Natural killer cell (primary cell): Measurements from ENCODE around the gene RRAGA. TPM values are rescaled to one million over a fixed set of nuclear protein-coding genes. Genes with fewer than 3 reads are reported as not detected.
"Not testable (repeated sequence)": the region's sequence is repeated elsewhere in the genome, so short reads cannot be mapped to it uniquely, and the experiment has no call there.

ENCODE experiments used
- ATAC-seq, 3 donors: fragments of 150-1000 bp in 2 of 3; fragments of 200-7000 bp in 1 of 3; cut with Tn5 transposase; 1 replicate in 1 of 3; 2 replicates in 2 of 3; pipeline ENCODE4 v1.10.0; 2021; ENCODE audit warnings: mild to moderate bottlenecking in 2 of 3, moderate library complexity in 2 of 3
- DNase-seq, 2 donors: peaks; one replicate each; pipeline versions ENCODE4 v3.0.0 to v3.0.0-alpha.2; 2013 to 2021; ENCODE audit warnings: mixed read lengths in 1 of 2
- H3K27ac ChIP-seq: one replicate; pipeline ENCODE4 v1.5.1; 2013; ENCODE audit warnings: mild to moderate bottlenecking, low read length
- H3K27me3 ChIP-seq: one replicate; pipeline ENCODE4 v1.6.1; 2013; ENCODE audit warnings: low read length; ENCODE audit not compliant: control insufficient read depth, insufficient read depth
- H3K36me3 ChIP-seq: one replicate; pipeline ENCODE4 v1.6.1; 2013; ENCODE audit warnings: low read length; ENCODE audit not compliant: control insufficient read depth, insufficient read depth
- H3K4me1 ChIP-seq: one replicate; pipeline ENCODE4 v1.6.1; 2013; ENCODE audit warnings: low read length; ENCODE audit not compliant: control insufficient read depth, insufficient read depth
- H3K4me3 ChIP-seq: one replicate; pipeline ENCODE4 v1.5.1; 2013; ENCODE audit warnings: low read length
- H3K9me3 ChIP-seq: one replicate; pipeline ENCODE4 v1.6.1; 2013; ENCODE audit warnings: low read length; ENCODE audit not compliant: control insufficient read depth, insufficient read depth
- H3K27ac Mint-ChIP-seq, 2 donors: one replicate each; pipeline ENCODE4 v1.8.0; 2022; ENCODE audit warnings: mild to moderate bottlenecking in 2 of 2, mixed read lengths in 2 of 2, moderate library complexity in 1 of 2
- H3K27me3 Mint-ChIP-seq, 2 donors: one replicate each; pipeline ENCODE4 v1.8.0; 2022; ENCODE audit warnings: low read depth in 2 of 2, mixed read lengths in 2 of 2
- H3K36me3 Mint-ChIP-seq: one replicate; pipeline ENCODE4 v1.8.0; 2022; ENCODE audit warnings: mixed read lengths
- H3K4me1 Mint-ChIP-seq, 2 donors: one replicate each; pipeline ENCODE4 v1.8.0; 2022; ENCODE audit warnings: mixed read lengths in 2 of 2
- H3K4me3 Mint-ChIP-seq: one replicate; pipeline ENCODE4 v1.8.0; 2022; ENCODE audit warnings: mild to moderate bottlenecking, moderate library complexity, mixed read lengths
- H3K9me3 Mint-ChIP-seq, 2 donors: one replicate each; pipeline ENCODE4 v1.8.0; 2022; ENCODE audit warnings: mixed read lengths in 2 of 2
- WGBS: methylation state at CpG from one replicate; pipeline ENCODE4 v1.1.7; 2013; ENCODE audit warnings: missing lambda C conversion rate; ENCODE audit not compliant: insufficient coverage; 5-methylcytosine and 5-hydroxymethylcytosine counted together
- intact Hi-C: fragments of 100-400 bp; cut with micrococcal nuclease; formaldehyde crosslinking; loops from one replicate; pipeline ENCODE4 v1.14.2; 2022
- total RNA-seq, 4 donors: library from RNA; stranded (reverse); fragments of 120-200 nt in 1 of 4; gene quantifications; one replicate each; pipeline versions ENCODE4 v1.2.3 to v1.2.4, GENCODE V29; 2013 to 2022
- TF ChIP-seq, protein P1 (sequence below): fragments of 200-600 bp; IDR thresholded peaks from one replicate; pipeline ENCODE4 v1.8.0; 2022; ENCODE audit warnings: antibody characterized with exemption

Gene RRAGA
- total RNA-seq, 3 donors from 2014 or later (not counting 1 experiment from before 2014, with no cell fraction given), result 39.0 to 43.9 (median 41.5) TPM

GRCh38 chr9:19018201-19018600 is 31.0 kb upstream of the RRAGA start:
- no peak for DNase-seq
- TF ChIP-seq, protein P1, sequence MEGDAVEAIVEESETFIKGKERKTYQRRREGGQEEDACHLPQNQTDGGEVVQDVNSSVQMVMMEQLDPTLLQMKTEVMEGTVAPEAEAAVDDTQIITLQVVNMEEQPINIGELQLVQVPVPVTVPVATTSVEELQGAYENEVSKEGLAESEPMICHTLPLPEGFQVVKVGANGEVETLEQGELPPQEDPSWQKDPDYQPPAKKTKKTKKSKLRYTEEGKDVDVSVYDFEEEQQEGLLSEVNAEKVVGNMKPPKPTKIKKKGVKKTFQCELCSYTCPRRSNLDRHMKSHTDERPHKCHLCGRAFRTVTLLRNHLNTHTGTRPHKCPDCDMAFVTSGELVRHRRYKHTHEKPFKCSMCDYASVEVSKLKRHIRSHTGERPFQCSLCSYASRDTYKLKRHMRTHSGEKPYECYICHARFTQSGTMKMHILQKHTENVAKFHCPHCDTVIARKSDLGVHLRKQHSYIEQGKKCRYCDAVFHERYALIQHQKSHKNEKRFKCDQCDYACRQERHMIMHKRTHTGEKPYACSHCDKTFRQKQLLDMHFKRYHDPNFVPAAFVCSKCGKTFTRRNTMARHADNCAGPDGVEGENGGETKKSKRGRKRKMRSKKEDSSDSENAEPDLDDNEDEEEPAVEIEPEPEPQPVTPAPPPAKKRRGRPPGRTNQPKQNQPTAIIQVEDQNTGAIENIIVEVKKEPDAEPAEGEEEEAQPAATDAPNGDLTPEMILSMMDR, result no peak
- Mint-ChIP-seq H3K27me3 (peaks cover 0 to 3% of the 10 kb centered on the region in 2 donors), H3K4me3 (no peak overlapping the region), H3K36me3 (no peaks in the 10 kb centered on the region), H3K4me1 (no peaks in the 10 kb centered on the region), H3K9me3 (no peaks in the 10 kb centered on the region), H3K27ac (no peak overlapping the region)
- no peak for ATAC-seq
- Histone ChIP-seq H3K36me3 (no peaks in the 10 kb centered on the region), H3K4me3 (no peak overlapping the region), H3K4me1 (no peaks in the 10 kb centered on the region), H3K27ac (no peak overlapping the region), H3K27me3 (no peaks in the 10 kb centered on the region), H3K9me3 (no peaks in the 10 kb centered on the region)
- intact Hi-C loops, result no loop called here
- 32% methylated on average over 4 of the region's 4 CpGs for WGBS

DNA sequence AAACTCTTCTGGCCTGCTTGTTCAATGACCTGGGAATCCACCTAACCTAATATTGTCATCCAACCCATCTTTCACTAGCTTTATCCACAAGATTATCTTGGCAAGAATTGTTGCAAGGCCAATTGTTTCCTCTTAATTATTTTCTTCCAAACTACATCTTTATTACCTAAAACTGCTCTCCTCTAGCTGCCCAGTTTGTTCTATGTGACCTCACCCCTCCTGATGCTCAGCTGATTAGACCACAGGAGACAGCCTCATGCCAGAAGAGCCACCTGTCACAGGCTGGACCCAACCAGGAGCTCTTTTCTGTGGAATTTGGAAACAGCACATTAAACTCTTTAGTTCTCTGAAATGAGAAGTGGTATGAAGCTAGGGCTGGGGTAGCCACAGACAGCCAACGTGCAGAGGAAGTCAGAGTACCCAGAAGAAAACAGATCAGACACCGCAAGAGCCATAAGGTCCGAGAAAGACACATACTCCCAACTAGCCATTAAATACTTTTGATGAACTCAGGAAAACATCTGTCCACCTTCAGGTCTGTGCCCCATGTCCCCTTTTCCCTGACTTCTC is 28.3 kb upstream of the RRAGA start:
- Mint-ChIP-seq H3K9me3 (no peaks in the 10 kb centered on the region), H3K4me3 (no peak overlapping the region), H3K27ac (no peak overlapping the region), H3K27me3 (peaks cover 6 to 14% of the 10 kb centered on the region in 2 donors), H3K36me3 (no peaks in the 10 kb centered on the region), H3K4me1 (no peaks in the 10 kb centered on the region)
- ATAC-seq (no peak), DNase-seq (no peak)
- no peaks in the 10 kb centered on the region for H3K36me3 ChIP-seq
- 20% methylated on average over 3 of the region's 3 CpGs for WGBS
- no peak overlapping the region for H3K27ac ChIP-seq
- no peak overlapping the region for H3K4me3 ChIP-seq
- H3K27me3 ChIP-seq, result no peaks in the 10 kb centered on the region
- H3K4me1 ChIP-seq, result no peaks in the 10 kb centered on the region
- TF ChIP-seq, protein P1, result no peak
- intact Hi-C loops, result loop anchor here (10.0 kb wide), 1 partner anchor 766 kb away; no protein-coding TSS in a partner anchor
- no peaks in the 10 kb centered on the region for H3K9me3 ChIP-seq

DNA sequence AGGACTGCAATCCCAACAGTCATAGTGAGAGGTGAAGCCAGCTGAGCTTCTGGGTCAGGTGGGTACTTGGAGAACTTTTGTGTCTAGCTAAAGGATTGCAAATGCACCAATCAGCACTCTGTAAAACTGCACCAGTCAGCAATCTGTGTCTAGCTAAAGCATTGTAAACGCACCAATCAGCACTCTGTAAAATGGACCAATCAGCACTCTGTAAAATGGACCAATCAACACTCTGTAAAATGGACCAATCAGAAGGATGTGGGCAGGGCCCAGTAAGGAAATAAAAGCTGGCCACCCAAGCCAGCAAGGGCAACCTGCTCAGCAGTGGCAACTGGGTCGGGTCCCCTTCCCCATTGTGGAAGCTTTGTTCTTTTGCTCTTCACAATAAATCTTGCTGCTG is 27.6 kb upstream of the RRAGA start:
- intact Hi-C loops, result loop anchor here (10.0 kb wide), 1 partner anchor 767 kb away; no protein-coding TSS in a partner anchor
- H3K36me3 Mint-ChIP-seq, ATAC-seq, H3K9me3 Mint-ChIP-seq, H3K4me3 Mint-ChIP-seq, H3K27ac Mint-ChIP-seq, H3K36me3 ChIP-seq, H3K27ac ChIP-seq, DNase-seq, H3K4me1 ChIP-seq, H3K9me3 ChIP-seq, H3K27me3 ChIP-seq, H3K4me1 Mint-ChIP-seq, H3K4me3 ChIP-seq: not testable (repeated sequence)
- 90% methylated on average over 2 of the region's 2 CpGs for WGBS
- H3K27me3 Mint-ChIP-seq, result peaks cover 6 to 14% of the 10 kb centered on the region in 2 donors

GRCh38 chr9:19022206-19022605 is 27.0 kb upstream of the RRAGA start:
- TF ChIP-seq, protein P1, result no peak
- Mint-ChIP-seq H3K9me3 (no peaks in the 10 kb centered on the region), H3K27ac (no peak overlapping the region), H3K4me3 (no peak overlapping the region), H3K4me1 (no peaks in the 10 kb centered on the region), H3K36me3 (no peaks in the 10 kb centered on the region), H3K27me3 (peaks cover 6 to 14% of the 10 kb centered on the region in 2 donors)
- Histone ChIP-seq H3K36me3 (no peaks in the 10 kb centered on the region), H3K9me3 (no peaks in the 10 kb centered on the region), H3K4me3 (no peak overlapping the region), H3K27ac (no peak overlapping the region), H3K4me1 (no peaks in the 10 kb centered on the region), H3K27me3 (no peaks in the 10 kb centered on the region)
- no peak for ATAC-seq
- WGBS, result 76% methylated on average over 2 of the region's 2 CpGs
- DNase-seq, result no peak
- intact Hi-C loops, result loop anchor here (10.0 kb wide), 1 partner anchor 767 kb away; no protein-coding TSS in a partner anchor
